Brain microvascular endothelial cell (primary cell): Measurements from ENCODE around the gene RANBP10.
A peak's percentile ranks its signal among the peaks of the same experiment; 100 is the strongest.

Experiments used
- DNase-seq: peaks from one replicate; pipeline ENCODE4 v3.0.0-alpha.2; 2020
- H3K27ac ChIP-seq: fragments of 250-450 bp; sonication (Bioruptor Pico); 2 replicates; pipeline ENCODE4 v1.5.1; 2020; ENCODE audit warnings: mild to moderate bottlenecking, moderate library complexity
- H3K27me3 ChIP-seq: fragments of 250-450 bp; sonication (Bioruptor Pico); replicated peaks from 2 replicates; pipeline ENCODE4 v1.5.1; 2020; ENCODE audit warnings: mild to moderate bottlenecking
- H3K36me3 ChIP-seq: fragments of 250-450 bp; sonication (Bioruptor Pico); replicated peaks from 2 replicates; pipeline ENCODE4 v1.5.1; 2020; ENCODE audit warnings: mild to moderate bottlenecking
- H3K4me3 ChIP-seq: 2 replicates; pipeline ENCODE4 v1.5.1; 2011; ENCODE audit warnings: low read depth, mild to moderate bottlenecking, control low read depth, low read length, moderate library complexity
- CTCF ChIP-seq: IDR thresholded peaks from 2 replicates; pipeline ENCODE4 v1.5.1; 2011; ENCODE audit warnings: low read depth, mild to moderate bottlenecking, moderate library complexity, low read length, control low read depth, inconsistent platforms; ENCODE audit errors: missing control alignments
- in situ Hi-C: cut with HindIII; loops from 2 replicates; pipeline ENCODE4 v1.10.0; 2017; ENCODE audit warnings: low sequenced_read_pairs, low pct_ligation_motif_present

Gene RANBP10

GRCh38 chr16:67846320-67847063, 40.1 kb upstream of the RANBP10 start, which contains the start of gene NUTF2:
TSS of gene NUTF2 (plus strand) at chr16:67846933. CDS start at chr16:67865131, 18,198 bp downstream.
- H3K27ac ChIP-seq = peak within 1 kb of the TSS; percentile 83
- in situ Hi-C loops = no loop called here
- H3K36me3 ChIP-seq = no peaks in the 10 kb centered on the region
- no peaks in the 10 kb centered on the region for H3K27me3 ChIP-seq
- DNase-seq = peak; percentile 90
- peak within 1 kb of the TSS; percentile 91 for H3K4me3 ChIP-seq
- TF ChIP-seq CTCF = no peak

GRCh38 chr16:67846063-67846319, 39.6 kb upstream of the RANBP10 start:
- peak overlapping the region; percentile 83 for H3K27ac ChIP-seq
- DNase-seq = no peak
- in situ Hi-C loops = no loop called here
- H3K27me3 ChIP-seq = no peaks in the 10 kb centered on the region
- no peak for TF ChIP-seq CTCF
- no peaks in the 10 kb centered on the region for H3K36me3 ChIP-seq
- peak overlapping the region; percentile 91 for H3K4me3 ChIP-seq

GRCh38 chr16:67845291-67846062, 39.1 kb upstream of the RANBP10 start:
- H3K27ac ChIP-seq = peak overlapping the region; percentile 83
- no peak for DNase-seq
- no peaks in the 10 kb centered on the region for H3K36me3 ChIP-seq
- peak overlapping the region; percentile 91 for H3K4me3 ChIP-seq
- TF ChIP-seq CTCF = no peak
- in situ Hi-C loops = no loop called here
- H3K27me3 ChIP-seq = no peaks in the 10 kb centered on the region

GRCh38 chr16:67844497-67844896, 38.1 kb upstream of the RANBP10 start:
- no peak for DNase-seq
- no peak overlapping the region for H3K27ac ChIP-seq
- no peak overlapping the region for H3K4me3 ChIP-seq
- H3K27me3 ChIP-seq = no peaks in the 10 kb centered on the region
- H3K36me3 ChIP-seq = no peaks in the 10 kb centered on the region
- TF ChIP-seq CTCF = no peak
- in situ Hi-C loops = no loop called here

- no peak for TF ChIP-seq CTCF
- in situ Hi-C loops = no loop called here
- peak overlapping the region; percentile 95 for H3K4me3 ChIP-seq
These were observed 37.0 kb upstream of the RANBP10 start for GRCh38 chr16:67843343-67843765.

More at GRCh38 chr16:67843343-67843765, 37.0 kb upstream of the RANBP10 start:
- no peak for DNase-seq
- peak overlapping the region; percentile 96 for H3K27ac ChIP-seq
- no peaks in the 10 kb centered on the region for H3K27me3 ChIP-seq
- no peaks in the 10 kb centered on the region for H3K36me3 ChIP-seq
